ENCODE data around the gene ADCK1. TPM values are rescaled to one million over a fixed set of nuclear protein-coding genes. Genes with fewer than 3 reads are reported as not detected.

ADCK1 gene
- total and polyA plus RNA-seq, 2 experiments from 2014 or later, result 8.2 to 16.4 TPM

- H2AFZ ChIP-seq, result no peak overlapping the region
- no peaks in the 10 kb centered on the region for H3K36me3 ChIP-seq (replicated peaks; ENCODE audit: insufficient read depth, low read depth)
- no peak overlapping the region for H3K4me3 ChIP-seq
- DNase-seq (ENCODE audit: low spot score), result no peak
- no peaks in the 10 kb centered on the region for H3K9me2 ChIP-seq (replicated peaks; ENCODE audit: insufficient read depth)
- peaks cover 9% of the 10 kb centered on the region for H3K4me1 ChIP-seq (ENCODE audit: insufficient read depth)
- no peaks in the 10 kb centered on the region for H4K20me1 ChIP-seq (ENCODE audit: insufficient read depth, poor library complexity, severe bottlenecking)
- 73% methylated on average over 4 of the region's 4 CpGs for WGBS (ENCODE audit: low lambda C conversion rate, missing lambda C conversion rate)
- H3K27ac ChIP-seq, result no peak overlapping the region
- no peaks in the 10 kb centered on the region for H3K27me3 ChIP-seq
- no peak for TF ChIP-seq EZH2 (IDR thresholded peaks at IDR 0.05; ENCODE audit: borderline replicate concordance)
- no peak for TF ChIP-seq EZH2phosphoT487 (IDR thresholded peaks at IDR 0.05; ENCODE audit: low read depth, severe bottlenecking, unreplicated experiment)
- no peak overlapping the region for H3K4me2 ChIP-seq
- no peaks in the 10 kb centered on the region for H3K79me2 ChIP-seq
- H3K9me3 ChIP-seq (ENCODE audit: low read depth), result no peaks in the 10 kb centered on the region
These were observed 78.9 kb downstream of the ADCK1 start for GRCh38 chr14:77878783-77879182.

GRCh38 chr14:77880056-77880455, 80.1 kb downstream of the ADCK1 start:
- no peaks in the 10 kb centered on the region for H3K9me2 ChIP-seq (replicated peaks; ENCODE audit: insufficient read depth)
- peaks cover 9% of the 10 kb centered on the region for H3K4me1 ChIP-seq (ENCODE audit: insufficient read depth)
- no peaks in the 10 kb centered on the region for H4K20me1 ChIP-seq (ENCODE audit: insufficient read depth, poor library complexity, severe bottlenecking)
- no peak overlapping the region for H3K4me3 ChIP-seq
- no peaks in the 10 kb centered on the region for H3K9me3 ChIP-seq (ENCODE audit: low read depth)
- no peaks in the 10 kb centered on the region for H3K27me3 ChIP-seq
- H3K4me2 ChIP-seq, result no peak overlapping the region
- no peaks in the 10 kb centered on the region for H3K79me2 ChIP-seq
- no peak overlapping the region for H3K27ac ChIP-seq
- H2AFZ ChIP-seq, result no peak overlapping the region
- H3K36me3 ChIP-seq (replicated peaks; ENCODE audit: insufficient read depth, low read depth), result no peaks in the 10 kb centered on the region
- TF ChIP-seq CTCF (IDR thresholded peaks at IDR 0.05; ENCODE audit: poor library complexity) (no peak), EZH2phosphoT487 (IDR thresholded peaks at IDR 0.05; ENCODE audit: low read depth, severe bottlenecking, unreplicated experiment) (no peak), EZH2 (IDR thresholded peaks at IDR 0.05; ENCODE audit: borderline replicate concordance) (no peak)
- WGBS (ENCODE audit: low lambda C conversion rate, missing lambda C conversion rate), result 97% methylated on average over 5 of the region's 5 CpGs
- no peak for DNase-seq (ENCODE audit: low spot score)

- H3K4me1 ChIP-seq (ENCODE audit: insufficient read depth), result peaks cover 9% of the 10 kb centered on the region
- TF ChIP-seq CTCF (IDR thresholded peaks at IDR 0.05; ENCODE audit: poor library complexity) (no peak), EZH2phosphoT487 (IDR thresholded peaks at IDR 0.05; ENCODE audit: low read depth, severe bottlenecking, unreplicated experiment) (no peak), EZH2 (IDR thresholded peaks at IDR 0.05; ENCODE audit: borderline replicate concordance) (no peak)
- peak overlapping the region; percentile 51 for H3K27ac ChIP-seq
- no peaks in the 10 kb centered on the region for H3K36me3 ChIP-seq (replicated peaks; ENCODE audit: insufficient read depth, low read depth)
- H3K27me3 ChIP-seq, result no peaks in the 10 kb centered on the region
- H2AFZ ChIP-seq, result no peak overlapping the region
- no peak overlapping the region for H3K4me3 ChIP-seq
- no peaks in the 10 kb centered on the region for H3K9me3 ChIP-seq (ENCODE audit: low read depth)
- no peaks in the 10 kb centered on the region for H4K20me1 ChIP-seq (ENCODE audit: insufficient read depth, poor library complexity, severe bottlenecking)
- no peak overlapping the region for H3K4me2 ChIP-seq
- no peaks in the 10 kb centered on the region for H3K9me2 ChIP-seq (replicated peaks; ENCODE audit: insufficient read depth)
- no peaks in the 10 kb centered on the region for H3K79me2 ChIP-seq
- WGBS (ENCODE audit: low lambda C conversion rate, missing lambda C conversion rate), result 69% methylated on average over 5 of the region's 5 CpGs
- DNase-seq (ENCODE audit: low spot score), result peak; percentile 39
These were observed 82.2 kb downstream of the ADCK1 start for GRCh38 chr14:77882098-77882497.

- H3K4me2 ChIP-seq, result no peak overlapping the region
- H3K4me1 ChIP-seq (ENCODE audit: insufficient read depth), result peaks cover 9% of the 10 kb centered on the region
- WGBS (ENCODE audit: low lambda C conversion rate, missing lambda C conversion rate), result 43% methylated on average over 4 of the region's 4 CpGs
- H3K27me3 ChIP-seq, result no peaks in the 10 kb centered on the region
- H3K36me3 ChIP-seq (replicated peaks; ENCODE audit: insufficient read depth, low read depth), result no peaks in the 10 kb centered on the region
- no peak overlapping the region for H3K4me3 ChIP-seq
- peak overlapping the region; percentile 51 for H3K27ac ChIP-seq
- H2AFZ ChIP-seq, result no peak overlapping the region
- H3K9me2 ChIP-seq (replicated peaks; ENCODE audit: insufficient read depth), result no peaks in the 10 kb centered on the region
- peak; percentile 40 for DNase-seq (ENCODE audit: low spot score)
- H3K9me3 ChIP-seq (ENCODE audit: low read depth), result no peaks in the 10 kb centered on the region
- TF ChIP-seq EZH2 (IDR thresholded peaks at IDR 0.05; ENCODE audit: borderline replicate concordance) (no peak), CTCF (IDR thresholded peaks at IDR 0.05; ENCODE audit: poor library complexity) (no peak), EZH2phosphoT487 (IDR thresholded peaks at IDR 0.05; ENCODE audit: low read depth, severe bottlenecking, unreplicated experiment) (no peak)
- H4K20me1 ChIP-seq (ENCODE audit: insufficient read depth, poor library complexity, severe bottlenecking), result no peaks in the 10 kb centered on the region
- no peaks in the 10 kb centered on the region for H3K79me2 ChIP-seq
These were observed 82.7 kb downstream of the ADCK1 start for GRCh38 chr14:77882636-77883035.
